Progenitor cell of endocrine pancreas (in vitro differentiated cells): Measurements from ENCODE around the gene C10orf71. TPM values are rescaled to one million over a fixed set of nuclear protein-coding genes. Genes with fewer than 3 reads are reported as not detected.

Source experiments
- DNase-seq: peaks from one replicate; pipeline ENCODE4 v3.0.0; 2021; ENCODE audit warnings: low spot score; ENCODE audit not compliant: unreplicated experiment
- H3K27ac Mint-ChIP-seq: 2 replicates; pipeline ENCODE4 v1.8.0; 2021; ENCODE audit warnings: mild to moderate bottlenecking, moderate library complexity, mixed read lengths
- H3K27me3 Mint-ChIP-seq: 2 replicates; pipeline ENCODE4 v1.8.0; 2021; ENCODE audit warnings: mixed read lengths
- H3K36me3 Mint-ChIP-seq: 2 replicates; pipeline ENCODE4 v1.8.0; 2022; ENCODE audit warnings: mixed read lengths; ENCODE audit not compliant: insufficient read depth
- H3K4me1 Mint-ChIP-seq: 2 replicates; pipeline ENCODE4 v1.8.0; 2021; ENCODE audit warnings: low read depth, mixed read lengths
- H3K4me3 Mint-ChIP-seq: 2 replicates; pipeline ENCODE4 v1.8.0; 2021; ENCODE audit warnings: low read depth, mild to moderate bottlenecking, moderate library complexity, mixed read lengths
- H3K9me3 Mint-ChIP-seq: 2 replicates; pipeline ENCODE4 v1.8.0; 2021; ENCODE audit warnings: low read depth, mixed read lengths
- CTCF ChIP-seq: fragments of 200-600 bp; sonication (generic); IDR thresholded peaks from one replicate; pipeline ENCODE4 v1.5.0; 2021; ENCODE audit warnings: antibody characterized with exemption, mild to moderate bottlenecking; ENCODE audit not compliant: unreplicated experiment
- total RNA-seq: library from RNA; stranded (reverse); gene quantifications from 2 replicates; pipeline ENCODE4 v1.2.1, GENCODE V29; 2021

C10orf71 gene
- total RNA-seq, 1 donor from 2014 or later: not detected

GRCh38 chr10:49269523-49269922, 29.4 kb upstream of the C10orf71 start:
- DNase-seq: no peak
- no peak for TF ChIP-seq CTCF
- peaks cover 21% of the 10 kb centered on the region for H3K9me3 Mint-ChIP-seq

GRCh38 chr10:49270565-49270964, 28.4 kb upstream of the C10orf71 start:
- no peak overlapping the region for H3K4me3 Mint-ChIP-seq

More at GRCh38 chr10:49269523-49269922, 29.4 kb upstream of the C10orf71 start:
- Mint-ChIP-seq H3K36me3 (no peaks in the 10 kb centered on the region), H3K27ac (no peak overlapping the region), H3K27me3 (peaks cover 6% of the 10 kb centered on the region), H3K4me1 (no peaks in the 10 kb centered on the region), H3K4me3 (no peak overlapping the region)

GRCh38 chr10:49271346-49271745, 27.6 kb upstream of the C10orf71 start:
- no peaks in the 10 kb centered on the region for H3K4me1 Mint-ChIP-seq
- DNase-seq: no peak
- H3K36me3 Mint-ChIP-seq: no peaks in the 10 kb centered on the region
- peaks cover 6% of the 10 kb centered on the region for H3K27me3 Mint-ChIP-seq
- H3K9me3 Mint-ChIP-seq: peaks cover 6% of the 10 kb centered on the region
- TF ChIP-seq CTCF: no peak
- no peak overlapping the region for H3K4me3 Mint-ChIP-seq
- no peak overlapping the region for H3K27ac Mint-ChIP-seq

More at GRCh38 chr10:49270565-49270964, 28.4 kb upstream of the C10orf71 start:
- H3K9me3 Mint-ChIP-seq: peaks cover 14% of the 10 kb centered on the region
- H3K36me3 Mint-ChIP-seq: no peaks in the 10 kb centered on the region
- TF ChIP-seq CTCF: no peak
- no peaks in the 10 kb centered on the region for H3K4me1 Mint-ChIP-seq
- H3K27me3 Mint-ChIP-seq: peaks cover 6% of the 10 kb centered on the region
- H3K27ac Mint-ChIP-seq: no peak overlapping the region
- DNase-seq: no peak

GRCh38 chr10:49272251-49273081, 26.5 kb upstream of the C10orf71 start:
- H3K27me3 Mint-ChIP-seq: peaks cover 6% of the 10 kb centered on the region
- DNase-seq: no peak
- TF ChIP-seq CTCF: no peak
- H3K4me1 Mint-ChIP-seq: no peaks in the 10 kb centered on the region
- H3K27ac Mint-ChIP-seq: no peak overlapping the region
- no peak overlapping the region for H3K4me3 Mint-ChIP-seq
- no peaks in the 10 kb centered on the region for H3K36me3 Mint-ChIP-seq
- peaks cover under 1% of the 10 kb centered on the region for H3K9me3 Mint-ChIP-seq

- TF ChIP-seq CTCF: no peak
- Mint-ChIP-seq H3K4me3 (no peak overlapping the region), H3K36me3 (no peaks in the 10 kb centered on the region), H3K9me3 (no peaks in the 10 kb centered on the region), H3K27ac (no peak overlapping the region), H3K27me3 (peaks cover 6% of the 10 kb centered on the region), H3K4me1 (no peaks in the 10 kb centered on the region)
- no peak for DNase-seq
Measured at GRCh38 chr10:49273082-49273465, 25.9 kb upstream of the C10orf71 start.
